ENCODE results near the gene AXIN2. TPM values are rescaled to one million over a fixed set of nuclear protein-coding genes. Genes with fewer than 3 reads are reported as not detected.
A peak's percentile ranks its signal among the peaks of the same experiment; 100 is the strongest.
"Not testable (repeated sequence)": the region's sequence is repeated elsewhere in the genome, so short reads cannot be mapped to it uniquely, and the experiment has no call there.

AXIN2 gene
- total RNA-seq, 2 experiments from 2014 or later: 4.7 to 5.3 TPM

- no peak overlapping the region for H3K4me3 Mint-ChIP-seq
- ATAC-seq: no peak
- no peaks in the 10 kb centered on the region for H3K4me1 Mint-ChIP-seq (ENCODE audit: low read depth)
- ChIA-PET POLR2A (no interaction called here), CTCF (no interaction called here)
- peaks cover 30% of the 10 kb centered on the region for H3K27me3 Mint-ChIP-seq (ENCODE audit: low read depth)
- no peaks in the 10 kb centered on the region for H3K36me3 Mint-ChIP-seq (ENCODE audit: low read depth)
- DNase-seq: no peak
- no peak overlapping the region for H3K27ac Mint-ChIP-seq
- peaks cover 3% of the 10 kb centered on the region for H3K9me3 Mint-ChIP-seq (ENCODE audit: insufficient read depth)
These were observed 45.2 kb downstream of the AXIN2 start for GRCh38 chr17:65515959-65516948.

- DNase-seq: no peak
These were observed 45.9 kb downstream of the AXIN2 start for GRCh38 chr17:65515512-65515911.

GRCh38 chr17:65514541-65514940 is 46.9 kb downstream of the AXIN2 start:
- peaks cover 27% of the 10 kb centered on the region for H3K27me3 Mint-ChIP-seq (ENCODE audit: low read depth)
- no peaks in the 10 kb centered on the region for H3K36me3 Mint-ChIP-seq (ENCODE audit: low read depth)
- no peaks in the 10 kb centered on the region for H3K4me1 Mint-ChIP-seq (ENCODE audit: low read depth)
- H3K9me3 Mint-ChIP-seq (ENCODE audit: insufficient read depth): peaks cover 8% of the 10 kb centered on the region
- H3K27ac Mint-ChIP-seq: no peak overlapping the region
- POLR2A ChIA-PET: no interaction called here
- ATAC-seq (no peak), DNase-seq (no peak)
- CTCF ChIA-PET: no interaction called here
- H3K4me3 Mint-ChIP-seq: no peak overlapping the region

More at GRCh38 chr17:65515512-65515911, 45.9 kb downstream of the AXIN2 start:
- H3K36me3 Mint-ChIP-seq (ENCODE audit: low read depth): no peaks in the 10 kb centered on the region
- H3K9me3 Mint-ChIP-seq (ENCODE audit: insufficient read depth): peaks cover 8% of the 10 kb centered on the region
- POLR2A ChIA-PET: no interaction called here
- CTCF ChIA-PET: no interaction called here
- H3K27ac Mint-ChIP-seq: no peak overlapping the region
- no peak overlapping the region for H3K4me3 Mint-ChIP-seq
- peaks cover 30% of the 10 kb centered on the region for H3K27me3 Mint-ChIP-seq (ENCODE audit: low read depth)
- no peak for ATAC-seq
- H3K4me1 Mint-ChIP-seq (ENCODE audit: low read depth): no peaks in the 10 kb centered on the region

GRCh38 chr17:65514082-65514481 is 47.4 kb downstream of the AXIN2 start:
- Mint-ChIP-seq H3K4me1 (ENCODE audit: low read depth) (no peaks in the 10 kb centered on the region), H3K27ac (no peak overlapping the region), H3K36me3 (ENCODE audit: low read depth) (no peaks in the 10 kb centered on the region), H3K27me3 (ENCODE audit: low read depth) (peaks cover 24% of the 10 kb centered on the region), H3K9me3 (ENCODE audit: insufficient read depth) (peaks cover 8% of the 10 kb centered on the region), H3K4me3 (no peak overlapping the region)
- DNase-seq: no peak
- POLR2A ChIA-PET: no interaction called here
- CTCF ChIA-PET: no interaction called here
- no peak for ATAC-seq

GRCh38 chr17:65511316-65511715 is 50.1 kb downstream of the AXIN2 start:
- peaks cover 11% of the 10 kb centered on the region for H3K27me3 Mint-ChIP-seq (ENCODE audit: low read depth)
- ChIA-PET POLR2A (no interaction called here), CTCF (no interaction called here)
- DNase-seq (no peak), ATAC-seq (no peak)
- H3K27ac Mint-ChIP-seq: no peak overlapping the region
- no peak overlapping the region for H3K4me3 Mint-ChIP-seq
- H3K4me1 Mint-ChIP-seq (ENCODE audit: low read depth): no peaks in the 10 kb centered on the region
- H3K9me3 Mint-ChIP-seq (ENCODE audit: insufficient read depth): peaks cover 4% of the 10 kb centered on the region
- H3K36me3 Mint-ChIP-seq (ENCODE audit: low read depth): no peaks in the 10 kb centered on the region

- H3K9me3 Mint-ChIP-seq (ENCODE audit: insufficient read depth): peaks cover 4% of the 10 kb centered on the region
- DNase-seq (no peak), ATAC-seq (no peak)
- H3K27me3 Mint-ChIP-seq (ENCODE audit: low read depth): peaks cover 8% of the 10 kb centered on the region
- ChIA-PET CTCF (no interaction called here), POLR2A (no interaction called here)
- no peak overlapping the region for H3K4me3 Mint-ChIP-seq
- no peak overlapping the region for H3K27ac Mint-ChIP-seq
- H3K36me3 Mint-ChIP-seq (ENCODE audit: low read depth): no peaks in the 10 kb centered on the region
- no peaks in the 10 kb centered on the region for H3K4me1 Mint-ChIP-seq (ENCODE audit: low read depth)
These were observed 52.4 kb downstream of the AXIN2 start for GRCh38 chr17:65509032-65509431.

GRCh38 chr17:65504673-65505072 is 56.8 kb downstream of the AXIN2 start:
- H3K27ac Mint-ChIP-seq; H3K4me3 Mint-ChIP-seq; H3K36me3 Mint-ChIP-seq (ENCODE audit: low read depth); H3K4me1 Mint-ChIP-seq (ENCODE audit: low read depth); CTCF ChIA-PET; DNase-seq; POLR2A ChIA-PET; H3K9me3 Mint-ChIP-seq (ENCODE audit: insufficient read depth); H3K27me3 Mint-ChIP-seq (ENCODE audit: low read depth); ATAC-seq: not testable (repeated sequence)

- Mint-ChIP-seq H3K27ac (no peak overlapping the region), H3K36me3 (ENCODE audit: low read depth) (no peaks in the 10 kb centered on the region), H3K27me3 (ENCODE audit: low read depth) (peaks cover 2% of the 10 kb centered on the region), H3K4me3 (no peak overlapping the region), H3K4me1 (ENCODE audit: low read depth) (no peaks in the 10 kb centered on the region), H3K9me3 (ENCODE audit: insufficient read depth) (peaks cover 5% of the 10 kb centered on the region)
- DNase-seq (no peak), ATAC-seq (no peak)
- POLR2A ChIA-PET: no interaction called here
- CTCF ChIA-PET: no interaction called here
These were observed 57.3 kb downstream of the AXIN2 start for GRCh38 chr17:65504141-65504540.

GRCh38 chr17:65503557-65503956 is 57.9 kb downstream of the AXIN2 start:
- no peak for DNase-seq

GRCh38 chr17:65498816-65499215 is 62.6 kb downstream of the AXIN2 start:
- Mint-ChIP-seq H3K27me3 (ENCODE audit: low read depth) (peaks cover 19% of the 10 kb centered on the region), H3K4me1 (ENCODE audit: low read depth) (peaks cover 10% of the 10 kb centered on the region), H3K36me3 (ENCODE audit: low read depth) (no peaks in the 10 kb centered on the region), H3K9me3 (ENCODE audit: insufficient read depth) (peaks cover 5% of the 10 kb centered on the region), H3K27ac (no peak overlapping the region), H3K4me3 (no peak overlapping the region)
- ATAC-seq (no peak), DNase-seq (no peak)
- CTCF ChIA-PET: no interaction called here
- POLR2A ChIA-PET: no interaction called here

More at GRCh38 chr17:65503557-65503956, 57.9 kb downstream of the AXIN2 start:
- peaks cover 5% of the 10 kb centered on the region for H3K9me3 Mint-ChIP-seq (ENCODE audit: insufficient read depth)
- no peak overlapping the region for H3K4me3 Mint-ChIP-seq
- peaks cover 2% of the 10 kb centered on the region for H3K27me3 Mint-ChIP-seq (ENCODE audit: low read depth)
- H3K36me3 Mint-ChIP-seq (ENCODE audit: low read depth): no peaks in the 10 kb centered on the region
- CTCF ChIA-PET: no interaction called here
- ATAC-seq: no peak
- H3K27ac Mint-ChIP-seq: no peak overlapping the region
- POLR2A ChIA-PET: no interaction called here
- H3K4me1 Mint-ChIP-seq (ENCODE audit: low read depth): no peaks in the 10 kb centered on the region

GRCh38 chr17:65496801-65497200 is 64.6 kb downstream of the AXIN2 start:
- peaks cover 5% of the 10 kb centered on the region for H3K9me3 Mint-ChIP-seq (ENCODE audit: insufficient read depth)
- H3K27me3 Mint-ChIP-seq (ENCODE audit: low read depth): peaks cover 19% of the 10 kb centered on the region
- DNase-seq: no peak
- no peak overlapping the region for H3K27ac Mint-ChIP-seq
- no peaks in the 10 kb centered on the region for H3K36me3 Mint-ChIP-seq (ENCODE audit: low read depth)
- no peak overlapping the region for H3K4me3 Mint-ChIP-seq
- H3K4me1 Mint-ChIP-seq (ENCODE audit: low read depth): peaks cover 10% of the 10 kb centered on the region
- no peak for ATAC-seq
- POLR2A ChIA-PET: no interaction called here
- CTCF ChIA-PET: no interaction called here

- POLR2A ChIA-PET: interaction anchor here (0.7 kb wide), 1 partner anchor 1358 kb away, joined by 3 read pairs; no protein-coding TSS in a partner anchor
- ATAC-seq: no peak
- Mint-ChIP-seq H3K36me3 (ENCODE audit: low read depth) (no peaks in the 10 kb centered on the region), H3K4me3 (no peak overlapping the region), H3K4me1 (ENCODE audit: low read depth) (peaks cover 10% of the 10 kb centered on the region), H3K27me3 (ENCODE audit: low read depth) (peaks cover 19% of the 10 kb centered on the region), H3K27ac (no peak overlapping the region), H3K9me3 (ENCODE audit: insufficient read depth) (peaks cover under 1% of the 10 kb centered on the region)
- peak; percentile 23 for DNase-seq
- CTCF ChIA-PET: no interaction called here
These were observed 66.1 kb downstream of the AXIN2 start for GRCh38 chr17:65495122-65496055.
